Lower leg skin (tissue), 4 donors: ENCODE data around the gene NEB. TPM values are rescaled to one million over a fixed set of nuclear protein-coding genes. Genes with fewer than 3 reads are reported as not detected.

ENCODE experiments used
- DNase-seq, 2 donors: peaks; one replicate each; pipeline ENCODE4 v3.0.0-alpha.2; 2019; ENCODE audit warnings: low spot score in 2 of 2
- H3K4me3 ChIP-seq: fragments of 200-600 bp; sonication (generic); 2 replicates; pipeline ENCODE4 v1.5.1; 2017; ENCODE audit warnings: mild to moderate bottlenecking, low read depth; ENCODE audit not compliant: poor library complexity, severe bottlenecking
- POLR2A ChIP-seq, 2 donors: fragments of 450-650 bp; IDR thresholded peaks; one replicate each; pipeline ENCODE4 v1.6.1; 2016 to 2017; ENCODE audit warnings: antibody characterized with exemption in 2 of 2, mild to moderate bottlenecking in 1 of 2, moderate library complexity in 1 of 2
- WGBS, 2 donors: methylation state at CpG; one replicate each; pipeline ENCODE4 v1.1.5; 2018; 5-methylcytosine and 5-hydroxymethylcytosine counted together
- intact Hi-C: fragments of 100-400 bp; cut with DNase I; formaldehyde crosslinking; loops from one replicate; pipeline ENCODE4 v1.15.0; 2023; ENCODE audit warnings: low total_unique reads
- total RNA-seq, 4 donors: library from RNA; depleted of rRNA; stranded (reverse); fragments of >200 nt; gene quantifications; one replicate each; pipeline ENCODE4 v1.1.0, GENCODE V29; 2016
- TF ChIP-seq, protein P1 (sequence below), 3 donors: fragments of 450-650 bp; IDR thresholded peaks; one replicate each; pipeline ENCODE4 v1.5.1; 2016; ENCODE audit warnings: antibody characterized with exemption in 3 of 3, mild to moderate bottlenecking in 3 of 3, moderate library complexity in 2 of 3

Gene NEB
- total RNA-seq, 4 donors from 2014 or later, result 4.7 to 15.6 (median 6.9) TPM

DNA sequence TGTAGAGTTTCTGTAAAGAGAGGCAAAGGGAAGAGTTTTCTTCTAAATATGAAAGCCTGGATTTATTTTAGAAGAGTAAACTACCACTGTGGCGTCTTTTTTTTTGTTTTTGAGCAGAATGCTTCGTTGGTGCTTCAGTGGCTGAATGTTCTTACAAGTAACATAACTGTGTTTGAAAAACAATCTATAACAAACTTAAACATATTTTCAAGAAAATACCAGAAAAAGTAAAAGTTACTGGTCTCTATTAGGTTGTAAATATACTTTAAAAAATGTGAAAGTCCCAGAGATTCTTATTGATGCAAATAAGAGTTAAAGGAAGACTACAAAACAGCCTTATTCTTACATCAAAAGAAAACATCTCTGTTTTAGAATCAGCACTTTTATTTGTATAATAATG is 76.2 kb downstream of the NEB start:
- no peak for TF ChIP-seq POLR2A (IDR thresholded peaks at IDR 0.05)
- no peak overlapping the region for H3K4me3 ChIP-seq
- no peak for DNase-seq
- 89 to 94% methylated on average over 2 of the region's 2 CpGs for WGBS, 2 donors
- intact Hi-C loops, result no loop called here

DNA sequence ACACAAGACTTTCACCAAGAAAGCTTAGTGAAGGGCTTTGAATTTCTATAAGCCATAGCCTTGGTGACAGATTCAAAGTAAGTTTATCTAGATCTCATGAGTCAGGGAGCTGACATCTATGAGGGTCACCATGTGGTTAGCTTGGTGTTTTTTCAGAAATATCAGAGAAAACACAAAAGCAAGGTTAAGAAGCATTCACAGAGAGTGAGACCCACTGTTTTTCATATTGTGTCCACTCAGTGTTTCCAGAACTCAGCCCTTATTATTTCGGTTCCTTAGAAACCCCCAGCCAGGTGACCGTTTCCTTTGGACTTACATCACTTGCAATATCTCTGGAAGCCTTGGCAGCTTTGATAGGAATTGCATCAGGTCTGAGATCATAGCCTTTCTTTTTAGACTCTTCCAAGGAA is 76.6 kb downstream of the NEB start:
- intact Hi-C loops, result no loop called here
- H3K4me3 ChIP-seq, result no peak overlapping the region
- 75 to 91% methylated on average over 2 of the region's 2 CpGs for WGBS, 2 donors
- no peak for DNase-seq
- TF ChIP-seq, protein P1, sequence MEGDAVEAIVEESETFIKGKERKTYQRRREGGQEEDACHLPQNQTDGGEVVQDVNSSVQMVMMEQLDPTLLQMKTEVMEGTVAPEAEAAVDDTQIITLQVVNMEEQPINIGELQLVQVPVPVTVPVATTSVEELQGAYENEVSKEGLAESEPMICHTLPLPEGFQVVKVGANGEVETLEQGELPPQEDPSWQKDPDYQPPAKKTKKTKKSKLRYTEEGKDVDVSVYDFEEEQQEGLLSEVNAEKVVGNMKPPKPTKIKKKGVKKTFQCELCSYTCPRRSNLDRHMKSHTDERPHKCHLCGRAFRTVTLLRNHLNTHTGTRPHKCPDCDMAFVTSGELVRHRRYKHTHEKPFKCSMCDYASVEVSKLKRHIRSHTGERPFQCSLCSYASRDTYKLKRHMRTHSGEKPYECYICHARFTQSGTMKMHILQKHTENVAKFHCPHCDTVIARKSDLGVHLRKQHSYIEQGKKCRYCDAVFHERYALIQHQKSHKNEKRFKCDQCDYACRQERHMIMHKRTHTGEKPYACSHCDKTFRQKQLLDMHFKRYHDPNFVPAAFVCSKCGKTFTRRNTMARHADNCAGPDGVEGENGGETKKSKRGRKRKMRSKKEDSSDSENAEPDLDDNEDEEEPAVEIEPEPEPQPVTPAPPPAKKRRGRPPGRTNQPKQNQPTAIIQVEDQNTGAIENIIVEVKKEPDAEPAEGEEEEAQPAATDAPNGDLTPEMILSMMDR (IDR thresholded peaks at IDR 0.05), result no peak
- no peak for TF ChIP-seq POLR2A (IDR thresholded peaks at IDR 0.05)

DNA sequence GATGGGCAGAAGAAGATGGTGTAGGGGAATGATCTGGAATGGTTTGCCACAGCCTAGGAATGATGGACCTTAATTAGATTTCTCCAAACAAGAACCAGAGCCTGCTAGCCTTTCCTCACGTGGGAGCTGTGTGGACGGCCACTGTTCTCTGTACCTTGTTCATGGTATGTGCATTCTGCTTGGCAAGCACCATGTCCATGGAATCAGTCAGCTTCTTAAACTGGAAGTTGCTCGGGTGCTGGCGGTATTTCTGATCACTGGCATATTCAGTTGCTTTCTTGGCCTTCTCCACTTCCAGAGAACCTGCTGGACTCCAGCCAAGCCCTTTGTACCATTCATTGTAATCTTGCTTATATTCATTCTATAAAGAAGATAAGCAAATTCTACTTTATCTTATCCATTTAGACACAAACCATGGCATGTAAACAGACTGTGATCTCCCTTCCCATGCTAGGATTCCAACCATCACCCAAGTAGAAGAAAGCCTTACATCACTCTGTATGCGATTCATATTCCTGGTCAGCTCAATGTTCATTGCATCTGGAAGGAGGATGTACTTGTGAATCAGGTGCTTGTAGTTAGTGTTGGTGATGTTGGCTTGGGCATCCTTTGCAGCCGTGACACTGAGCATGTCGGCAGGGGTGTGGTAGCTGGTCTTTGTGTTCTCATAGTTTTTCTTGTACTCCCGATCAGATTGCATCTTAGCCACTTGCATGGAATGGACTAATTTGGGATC is 78.4 kb downstream of the NEB start:
- H3K4me3 ChIP-seq, result no peak overlapping the region
- TF ChIP-seq POLR2A (IDR thresholded peaks at IDR 0.05), result no peak
- TF ChIP-seq, protein P1 (IDR thresholded peaks at IDR 0.05), result no peak
- DNase-seq, result no peak
- WGBS, 2 donors, result 92 to 93% methylated on average over 8 of the region's 8 CpGs
- intact Hi-C loops, result no loop called here

DNA sequence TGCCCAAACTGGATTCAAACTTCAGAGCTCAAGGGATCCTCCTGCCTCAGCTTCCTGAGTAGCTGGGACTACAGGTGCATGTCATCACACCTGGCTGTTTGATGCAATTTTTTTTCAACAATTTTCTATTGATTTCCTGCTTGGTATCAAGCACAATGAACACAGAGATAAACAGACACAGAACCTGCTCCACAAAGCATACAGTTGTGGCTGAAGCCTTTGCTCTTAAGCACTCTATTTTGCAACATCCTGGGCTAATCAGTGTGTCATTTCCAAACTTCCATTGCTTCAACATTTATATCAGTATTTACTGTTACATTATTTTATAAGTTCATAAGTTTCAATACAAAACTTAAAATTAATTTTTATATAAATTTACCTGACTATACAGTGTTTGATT is 79.4 kb downstream of the NEB start:
- intact Hi-C loops, result no loop called here
- no peak for TF ChIP-seq POLR2A (IDR thresholded peaks at IDR 0.05)
- TF ChIP-seq, protein P1 (IDR thresholded peaks at IDR 0.05), result no peak
- DNase-seq, result no peak
- H3K4me3 ChIP-seq, result no peak overlapping the region

DNA sequence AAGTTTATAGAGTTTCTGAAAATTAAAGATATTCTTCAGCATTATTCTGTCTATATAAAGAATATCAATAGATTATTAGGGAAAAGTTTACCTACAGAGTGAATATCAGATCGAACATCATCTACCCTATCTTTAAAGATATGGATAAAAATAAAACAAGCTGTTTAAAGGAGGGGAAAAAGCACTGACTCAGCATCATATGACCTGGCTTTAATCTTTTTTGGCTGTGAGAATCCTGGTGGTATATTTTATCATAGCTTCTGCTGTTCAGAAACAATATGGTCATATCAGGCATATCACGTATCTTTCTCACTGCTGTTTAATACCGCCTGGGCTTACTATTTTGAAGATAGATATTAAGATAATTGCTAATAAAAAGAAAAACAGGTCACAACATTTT is 80.2 kb downstream of the NEB start:
- TF ChIP-seq, protein P1 (IDR thresholded peaks at IDR 0.05), result no peak
- no peak for TF ChIP-seq POLR2A (IDR thresholded peaks at IDR 0.05)
- 81 to 83% methylated on average over 3 of the region's 3 CpGs for WGBS, 2 donors
- intact Hi-C loops, result no loop called here
- no peak for DNase-seq
- no peak overlapping the region for H3K4me3 ChIP-seq

GRCh38 chr2:151651274-151651673 is 83.0 kb downstream of the NEB start:
- intact Hi-C loops, result no loop called here
- WGBS, 2 donors, result 91 to 96% methylated on average over 3 of the region's 3 CpGs

More at GRCh38 chr2:151651274-151651673, 83.0 kb downstream of the NEB start:
- H3K4me3 ChIP-seq, result no peak overlapping the region
- no peak for DNase-seq
- no peak for TF ChIP-seq POLR2A (IDR thresholded peaks at IDR 0.05)
- TF ChIP-seq, protein P1 (IDR thresholded peaks at IDR 0.05), result no peak
